Vagina (tissue), 2 donors: Measurements from ENCODE around the gene CD58.

Experiments used
- CTCF ChIP-seq, 3 experiments: fragments of 450-650 bp in 2 of 3; fragments of 200-600 bp in 1 of 3; sonication (generic) in 1 of 3; IDR thresholded peaks; one replicate each; pipeline ENCODE4 v1.5.1; 2017 to 2019; ENCODE audit warnings: antibody characterized with exemption in 3 of 3, mild to moderate bottlenecking in 2 of 3, moderate library complexity in 2 of 3
- POLR2A ChIP-seq, 2 donors: fragments of 450-650 bp; IDR thresholded peaks; one replicate each; pipeline ENCODE4 v1.6.1; 2017; ENCODE audit warnings: antibody characterized with exemption in 2 of 2, mild to moderate bottlenecking in 2 of 2, moderate library complexity in 2 of 2

DNA sequence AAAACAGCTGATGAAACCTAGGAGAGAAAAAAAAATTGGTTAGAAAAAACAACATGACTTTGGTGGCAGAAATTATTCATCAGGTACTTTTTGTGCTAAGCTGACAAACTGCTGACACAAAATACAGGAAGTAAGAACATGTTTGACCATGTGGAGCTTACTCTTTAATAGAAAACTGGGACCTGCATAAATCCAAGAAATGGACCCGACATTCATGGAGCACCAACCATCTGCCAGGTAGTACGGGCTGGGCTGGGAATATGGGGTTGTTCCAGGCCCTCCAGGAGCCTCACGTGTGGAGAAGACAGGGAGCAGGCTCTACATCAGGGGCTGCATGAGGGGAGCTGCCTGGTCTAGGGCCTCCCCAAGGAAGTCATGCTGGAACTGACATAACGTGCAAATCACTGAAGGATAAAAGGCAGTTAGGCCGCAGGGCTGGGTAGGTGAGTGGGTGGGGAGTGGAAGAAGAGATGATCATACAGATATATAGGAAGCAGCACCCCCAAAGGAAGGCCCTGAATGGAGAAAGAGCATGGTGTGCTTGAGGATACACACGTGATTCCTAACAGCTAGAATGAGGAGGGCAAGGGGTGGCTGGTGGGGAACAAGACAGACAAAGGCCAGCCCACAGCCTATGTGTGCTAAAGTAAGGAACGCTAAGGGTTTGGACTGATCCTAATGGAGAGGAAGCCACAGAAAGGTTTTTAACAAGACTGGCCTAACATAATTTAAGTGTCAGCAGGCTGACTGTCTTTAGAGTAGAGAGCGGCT lies 26.1 kb downstream of the CD58 start:
- TF ChIP-seq CTCF (IDR thresholded peaks at IDR 0.05), result no peak
- no peak for TF ChIP-seq POLR2A (IDR thresholded peaks at IDR 0.05)
